OCI-LY7 (cell line): Measurements from ENCODE around the gene BRINP2.

Experiments used
- CTCF ChIP-seq: fragments of 200-600 bp; sonication (generic); conservative IDR thresholded peaks from 2 replicates; pipeline ENCODE4 v1.5.1; 2014; ENCODE audit warnings: mild to moderate bottlenecking, antibody characterized with exemption, low read length, moderate library complexity, mixed read lengths
- EZH2phosphoT487 ChIP-seq: fragments of 200-600 bp; sonication (generic); IDR thresholded peaks from 2 replicates; pipeline ENCODE4 v1.6.1; 2018; ENCODE audit warnings: low read depth, borderline replicate concordance, mild to moderate bottlenecking, mixed run types, antibody characterized with exemption, low read length, moderate library complexity, mixed read lengths

- no peak for TF ChIP-seq CTCF
- no peak for TF ChIP-seq EZH2phosphoT487
These were observed 5.7 kb upstream of the BRINP2 start for GRCh38 chr1:177165069-177165439.
